C1 segment of cervical spinal cord (tissue), 14 donors: Measurements from ENCODE around the gene SCIMP.
"Not testable (repeated sequence)": the region's sequence is repeated elsewhere in the genome, so short reads cannot be mapped to it uniquely, and the experiment has no call there.

ENCODE experiments used
- DNase-seq, 14 donors: peaks; one replicate each; lab custom pipeline; 2025; lab: John Stamatoyannopoulos, UW

SCIMP gene

GRCh38 chr17:5234645-5235576, at the start of gene SCIMP:
TSS of gene SCIMP (minus strand) at chr17:5234860. CDS start at chr17:5234755, 105 bp downstream.
- DNase-seq, result peak in 6 of 14 donors; percentile 31 to 51 (median 48)

GRCh38 chr17:5283571-5284315, 49.1 kb upstream of the SCIMP start:
- DNase-seq, result no peak

GRCh38 chr17:5282642-5283217, 48.1 kb upstream of the SCIMP start:
- peak in 6 of 14 donors; percentile 7 to 49 (median 22) for DNase-seq

GRCh38 chr17:5281814-5282641, 47.4 kb upstream of the SCIMP start, which contains the start of gene RABEP1:
TSS of gene RABEP1 (plus strand) at chr17:5282284. CDS start at chr17:5282487, 203 bp downstream.
- DNase-seq, result peak; percentile 10 to 95 (median 84)

- no peak for DNase-seq
Observed at GRCh38 chr17:5272322-5272721, 37.7 kb upstream of the SCIMP start.

GRCh38 chr17:5269241-5269960, 34.7 kb upstream of the SCIMP start:
- DNase-seq, result no peak

GRCh38 chr17:5264893-5265292, 30.2 kb upstream of the SCIMP start:
- DNase-seq, result no peak

GRCh38 chr17:5263441-5263840, 28.8 kb upstream of the SCIMP start:
- no peak for DNase-seq

- no peak for DNase-seq
Observed at GRCh38 chr17:5262416-5262991, 27.8 kb upstream of the SCIMP start.

GRCh38 chr17:5260542-5260941, 25.9 kb upstream of the SCIMP start:
- no peak for DNase-seq

- DNase-seq, result no peak
Observed at GRCh38 chr17:5257124-5257523, 22.5 kb upstream of the SCIMP start.

GRCh38 chr17:5254903-5255521, 20.4 kb upstream of the SCIMP start:
- DNase-seq, result peak in 4 of 14 donors; percentile 2 to 58 (median 15)

- no peak for DNase-seq
Observed at GRCh38 chr17:5254414-5254813, 19.8 kb upstream of the SCIMP start.

GRCh38 chr17:5249615-5250014, 15.0 kb upstream of the SCIMP start:
- peak in 8 of 14 donors; percentile 13 to 38 (median 26) for DNase-seq

GRCh38 chr17:5248821-5249479, 14.3 kb upstream of the SCIMP start:
- DNase-seq, result no peak

- DNase-seq, result no peak
Observed at GRCh38 chr17:5247621-5248020, 13.0 kb upstream of the SCIMP start.

- DNase-seq, result no peak
Observed at GRCh38 chr17:5241861-5242671, 7.4 kb upstream of the SCIMP start.

- not testable (repeated sequence) for DNase-seq
Observed at GRCh38 chr17:5239769-5240168, 5.1 kb upstream of the SCIMP start.
